Mesodermal cell (in vitro differentiated cells): ENCODE data around the gene CLIP1.
"Not testable (repeated sequence)": the region's sequence is repeated elsewhere in the genome, so short reads cannot be mapped to it uniquely, and the experiment has no call there.

Experiments
- H3K27ac ChIP-seq: 2 replicates; pipeline ENCODE4 v1.7.0; 2013; ENCODE audit warnings: mild to moderate bottlenecking, low read depth, low read length, moderate library complexity; ENCODE audit not compliant: severe bottlenecking
- H3K36me3 ChIP-seq: 2 replicates; pipeline ENCODE4 v1.7.1; 2013; ENCODE audit warnings: mild to moderate bottlenecking, low read length, moderate library complexity; ENCODE audit not compliant: control insufficient read depth, insufficient read depth
- H3K4me1 ChIP-seq: one replicate; pipeline ENCODE4 v1.7.1; 2013; ENCODE audit warnings: mild to moderate bottlenecking, low read length; ENCODE audit not compliant: insufficient read depth, control insufficient read depth, poor library complexity, severe bottlenecking
- H3K4me3 ChIP-seq: 2 replicates; pipeline ENCODE4 v1.7.0; 2013; ENCODE audit warnings: low read length, control low read depth, mild to moderate bottlenecking; ENCODE audit not compliant: insufficient read depth, poor library complexity, severe bottlenecking; ENCODE audit errors: extremely low read depth
- H3K9me3 ChIP-seq: 2 replicates; pipeline ENCODE4 v1.7.1; 2013; ENCODE audit warnings: mild to moderate bottlenecking, low read length, moderate library complexity; ENCODE audit not compliant: control insufficient read depth
- WGBS, 2 experiments: methylation state at CpG; one replicate each; pipeline ENCODE4 v1.1.5; 2013; ENCODE audit warnings: missing lambda C conversion rate in 2 of 2; ENCODE audit not compliant: insufficient coverage in 2 of 2; 5-methylcytosine and 5-hydroxymethylcytosine counted together

Gene CLIP1

DNA sequence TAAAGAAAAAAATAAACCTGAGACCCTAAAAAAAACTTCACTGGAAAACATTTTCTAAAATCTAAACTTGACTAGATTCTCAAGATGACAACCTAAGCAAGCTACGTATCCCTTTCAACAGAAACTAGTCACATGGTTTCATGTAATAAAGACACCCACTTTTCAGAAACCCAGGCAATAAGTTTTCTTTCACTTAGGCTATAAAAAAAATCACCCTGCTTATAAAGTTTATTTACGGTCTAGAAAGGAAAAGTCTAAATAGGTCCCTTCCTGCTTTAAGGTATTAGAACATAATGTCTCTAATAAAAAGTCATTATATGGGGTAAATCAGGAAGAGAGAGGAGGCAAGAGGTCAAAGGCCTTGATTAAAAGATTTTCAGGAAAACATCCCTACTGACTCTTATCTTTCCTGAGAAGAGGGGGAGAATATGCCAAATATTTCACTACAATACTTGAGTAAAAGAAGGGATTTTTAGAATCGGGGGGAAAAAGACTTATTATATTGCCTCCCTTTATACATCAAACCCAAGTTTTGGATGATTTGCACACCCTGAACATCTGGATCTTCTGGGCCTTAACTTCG is 9.5 kb downstream of the CLIP1 start:
- peaks cover 6% of the 10 kb centered on the region for H3K36me3 ChIP-seq
- no peak overlapping the region for H3K4me3 ChIP-seq
- 73 to 100% methylated on average over 1 to 2 of the region's 4 CpGs for WGBS, 2 experiments
- H3K9me3 ChIP-seq: no peaks in the 10 kb centered on the region
- H3K27ac ChIP-seq: no peak overlapping the region
- peaks cover 4% of the 10 kb centered on the region for H3K4me1 ChIP-seq

DNA sequence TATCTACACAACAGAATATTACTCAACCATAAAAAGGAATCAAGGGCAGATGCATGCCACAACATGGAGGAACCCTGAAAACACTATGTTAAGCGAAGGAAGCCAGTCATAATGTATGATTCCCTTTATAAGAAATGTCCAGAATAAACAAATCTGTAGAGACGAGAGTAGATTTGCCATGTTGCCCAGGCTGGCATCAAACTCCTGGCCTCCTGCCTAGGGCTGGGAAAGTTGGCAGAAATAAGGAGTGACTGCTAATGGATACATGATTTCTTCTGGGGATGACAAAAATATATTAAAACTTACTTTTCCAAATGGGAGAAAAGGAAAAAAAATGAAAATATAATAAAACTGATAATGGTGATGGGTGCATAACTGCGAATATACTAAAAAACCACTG is 10.9 kb downstream of the CLIP1 start:
- H3K4me3 ChIP-seq: no peak overlapping the region
- no peaks in the 10 kb centered on the region for H3K9me3 ChIP-seq
- no peak overlapping the region for H3K27ac ChIP-seq
- WGBS, 2 experiments: 100% methylated on average over 1 of the region's 3 CpGs; no CpG with 5 or more reads in 1 of the 2 experiments
- H3K36me3 ChIP-seq: peaks cover 6% of the 10 kb centered on the region
- H3K4me1 ChIP-seq: peaks cover 10% of the 10 kb centered on the region

DNA sequence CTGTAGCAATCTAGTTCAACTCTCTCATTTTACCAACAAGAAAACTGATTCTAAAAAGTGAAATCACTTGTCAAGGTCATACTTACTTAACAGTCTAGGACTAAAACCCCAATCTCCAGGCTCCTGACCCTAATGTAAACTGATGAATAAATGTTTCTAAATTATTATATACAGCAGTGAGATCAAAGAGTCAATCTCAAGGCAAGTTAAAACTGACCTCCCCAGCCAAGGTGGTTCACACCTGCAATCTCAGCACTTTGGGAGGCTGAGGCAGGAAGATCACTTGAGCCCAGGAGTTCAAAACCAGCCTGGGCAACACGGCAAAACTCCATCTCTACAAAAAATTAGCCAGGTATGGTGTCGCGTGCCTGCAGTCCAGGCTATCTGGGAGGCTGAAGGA is 15.3 kb downstream of the CLIP1 start:
- Histone ChIP-seq H3K4me3 (no peak overlapping the region), H3K36me3 (peaks cover 9% of the 10 kb centered on the region), H3K27ac (no peak overlapping the region), H3K9me3 (no peaks in the 10 kb centered on the region), H3K4me1 (peaks cover 8% of the 10 kb centered on the region)
- WGBS, 2 experiments: 94 to 100% methylated on average over 3 of the region's 3 CpGs

DNA sequence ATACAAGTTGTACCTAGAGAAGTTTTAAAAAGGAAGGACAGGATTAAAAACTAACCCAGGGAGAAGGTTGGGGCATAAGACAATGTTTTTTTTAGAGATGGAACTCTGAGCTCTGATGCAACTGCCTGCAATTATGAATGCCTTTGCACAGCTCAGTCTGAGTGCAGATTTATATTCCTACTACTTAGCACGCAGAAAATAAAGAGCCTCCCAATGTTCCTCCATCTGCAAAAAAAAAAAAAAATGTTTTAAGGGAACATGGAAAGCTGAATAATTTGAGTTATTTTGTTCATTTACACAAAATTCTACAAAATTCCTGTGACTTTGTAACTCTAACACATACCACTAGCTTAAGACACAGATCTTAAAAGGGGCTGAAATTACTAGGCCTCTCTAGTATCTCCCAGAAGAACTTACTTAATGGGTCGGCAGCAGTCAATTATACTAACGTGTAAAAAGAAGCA is 15.7 kb downstream of the CLIP1 start:
- no peak overlapping the region for H3K27ac ChIP-seq
- no peaks in the 10 kb centered on the region for H3K9me3 ChIP-seq
- peaks cover 8% of the 10 kb centered on the region for H3K4me1 ChIP-seq
- peaks cover 6% of the 10 kb centered on the region for H3K36me3 ChIP-seq
- no CpG with 5 or more reads among the region's 3 CpGs for WGBS, 2 experiments
- H3K4me3 ChIP-seq: no peak overlapping the region

DNA sequence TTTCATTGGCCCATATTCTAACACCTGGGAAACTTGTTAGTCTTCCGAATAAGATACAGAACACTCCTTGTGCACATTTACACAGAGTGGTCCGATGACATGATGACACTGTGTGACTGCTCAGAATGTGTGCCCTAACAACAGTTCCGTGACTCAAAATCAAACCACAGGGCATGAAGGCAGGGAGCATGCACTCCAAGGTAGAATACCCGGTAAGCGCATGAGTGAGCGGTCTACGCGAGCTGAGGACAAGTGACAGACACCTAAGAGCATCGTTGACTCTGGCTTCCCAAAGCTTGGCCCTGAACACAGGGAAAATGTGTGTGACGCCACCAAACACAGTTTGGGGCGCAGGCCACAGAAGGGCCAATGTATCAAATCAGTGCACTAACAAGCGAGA is 18.6 kb downstream of the CLIP1 start:
- H3K4me3 ChIP-seq: no peak overlapping the region
- H3K27ac ChIP-seq: no peak overlapping the region
- WGBS, 2 experiments: 96 to 97% methylated on average over 12 of the region's 12 CpGs
- H3K4me1 ChIP-seq: peaks cover 17% of the 10 kb centered on the region
- peaks cover 3% of the 10 kb centered on the region for H3K36me3 ChIP-seq
- no peaks in the 10 kb centered on the region for H3K9me3 ChIP-seq

DNA sequence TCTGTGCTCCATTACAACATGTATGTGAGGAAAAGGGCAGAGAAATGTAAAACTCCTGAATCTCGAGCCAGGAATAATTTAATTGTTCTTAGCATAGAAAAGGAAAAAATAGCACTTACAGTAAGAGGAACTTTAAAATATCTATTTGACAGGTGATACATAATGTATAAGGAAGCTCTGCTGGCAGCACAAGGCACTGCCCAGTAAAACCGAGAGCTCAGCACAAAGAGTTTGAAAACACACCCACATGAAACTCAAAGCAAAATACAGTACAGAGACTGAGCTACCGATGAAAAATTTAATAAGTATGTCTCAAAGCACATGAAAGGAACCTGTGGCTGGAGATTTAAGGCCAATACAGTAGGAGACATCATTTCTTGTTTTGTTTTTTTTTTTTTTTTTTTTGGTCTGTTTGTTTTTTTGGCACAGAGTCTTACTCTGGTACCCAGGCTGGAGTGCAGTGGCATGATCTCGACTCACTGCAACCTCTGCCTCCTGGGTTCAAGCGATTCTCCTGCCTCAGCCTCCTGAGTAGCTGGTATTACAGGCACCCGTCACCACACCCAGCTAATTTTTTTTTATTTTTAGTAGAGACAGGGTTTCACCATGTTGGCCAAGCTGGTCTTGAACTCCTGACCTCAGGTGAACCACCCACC is 19.2 kb downstream of the CLIP1 start:
- Histone ChIP-seq H3K27ac (no peak overlapping the region), H3K4me3 (no peak overlapping the region), H3K4me1 (peaks cover 17% of the 10 kb centered on the region), H3K36me3 (peaks cover 3% of the 10 kb centered on the region), H3K9me3 (no peaks in the 10 kb centered on the region)
- 90% methylated on average over 2 of the region's 6 CpGs for WGBS, 2 experiments

DNA sequence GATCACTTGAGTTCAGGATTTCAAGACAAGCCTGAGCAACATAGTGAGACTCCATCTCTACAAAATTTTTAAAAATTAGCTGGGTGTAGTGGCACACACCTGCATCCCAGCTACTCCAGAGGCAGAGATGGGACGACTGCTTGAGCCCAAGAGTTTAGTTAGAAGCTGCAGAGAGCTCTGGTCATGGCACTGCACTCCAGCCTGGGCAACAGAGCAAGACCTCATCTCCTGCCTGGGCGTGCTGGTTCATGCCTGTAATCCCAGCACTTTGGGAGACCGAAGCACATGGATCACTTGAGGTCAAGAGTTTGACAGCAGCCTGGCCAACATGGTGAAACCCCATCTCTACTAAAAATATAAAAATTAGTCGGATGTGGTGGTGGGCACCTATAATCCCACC is 20.2 kb downstream of the CLIP1 start:
- WGBS, 2 experiments: 94 to 98% methylated on average over 2 to 3 of the region's 4 CpGs
- Histone ChIP-seq H3K9me3 (no peaks in the 10 kb centered on the region), H3K36me3 (peaks cover 5% of the 10 kb centered on the region), H3K27ac (no peak overlapping the region), H3K4me3 (no peak overlapping the region), H3K4me1 (peaks cover 17% of the 10 kb centered on the region)

DNA sequence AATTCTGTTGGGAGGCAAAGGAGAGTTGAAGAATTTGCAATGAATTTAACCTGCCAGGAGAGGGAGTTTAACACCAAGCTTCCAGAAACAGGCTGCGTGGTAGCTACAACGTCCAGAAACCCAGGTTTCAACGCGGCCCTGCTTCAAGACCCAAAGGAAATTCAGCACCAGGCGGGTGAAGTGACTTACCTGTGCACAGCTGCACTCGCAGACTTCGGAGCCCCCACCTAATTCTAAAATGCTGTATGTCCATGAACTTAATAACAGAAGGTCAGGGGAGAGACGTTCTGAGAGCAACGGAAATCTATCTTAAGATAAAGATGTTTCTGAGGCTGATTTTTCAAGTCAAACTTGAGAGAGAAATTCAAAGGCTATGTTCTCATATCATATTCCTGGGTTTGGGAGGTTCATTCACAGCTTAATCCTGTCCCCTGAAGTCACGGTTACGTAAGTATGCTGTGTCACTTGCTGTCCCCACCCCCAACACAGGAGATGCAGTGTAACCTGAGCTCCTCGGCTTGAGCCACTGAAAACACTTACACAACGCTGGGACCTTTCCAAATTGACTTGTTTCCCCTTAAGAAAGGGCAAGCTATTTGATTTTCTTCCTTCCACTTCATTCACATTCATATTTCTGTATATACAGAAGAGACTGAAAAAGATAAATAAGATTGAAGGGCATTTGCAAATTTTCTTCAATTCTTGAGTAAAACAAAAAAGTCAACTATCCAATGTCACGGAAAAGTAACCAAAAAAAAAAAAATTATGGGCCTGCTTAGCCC is 22.7 kb downstream of the CLIP1 start:
- H3K4me3 ChIP-seq: no peak overlapping the region
- H3K9me3 ChIP-seq: no peaks in the 10 kb centered on the region
- H3K4me1 ChIP-seq: peaks cover 13% of the 10 kb centered on the region
- peak overlapping the region; percentile 97 for H3K27ac ChIP-seq
- H3K36me3 ChIP-seq: peaks cover 12% of the 10 kb centered on the region
- WGBS, 2 experiments: 19 to 26% methylated on average over 11 to 14 of the region's 14 CpGs

DNA sequence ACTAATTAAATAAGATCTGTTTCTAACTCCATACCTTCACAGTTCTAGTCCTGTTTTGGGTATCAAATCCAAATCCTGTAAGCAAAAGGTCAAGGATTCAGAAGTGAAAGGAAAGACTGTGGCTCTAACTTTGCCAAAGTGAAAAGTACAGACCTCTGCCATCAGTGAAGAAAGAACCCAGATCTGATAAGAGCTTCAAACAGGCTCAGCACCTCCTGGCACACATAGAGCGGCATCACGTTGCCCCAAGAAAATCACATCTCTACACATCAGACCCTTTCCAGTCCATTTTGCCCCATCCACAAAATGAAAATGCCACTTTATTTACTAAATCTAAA is 23.2 kb downstream of the CLIP1 start:
- H3K4me3 ChIP-seq: no peak overlapping the region
- H3K36me3 ChIP-seq: peaks cover 12% of the 10 kb centered on the region
- no peaks in the 10 kb centered on the region for H3K9me3 ChIP-seq
- 64% methylated on average over 2 of the region's 2 CpGs; no CpG with 5 or more reads in 1 of the 2 experiments for WGBS, 2 experiments
- peak overlapping the region; percentile 97 for H3K27ac ChIP-seq
- peaks cover 13% of the 10 kb centered on the region for H3K4me1 ChIP-seq

DNA sequence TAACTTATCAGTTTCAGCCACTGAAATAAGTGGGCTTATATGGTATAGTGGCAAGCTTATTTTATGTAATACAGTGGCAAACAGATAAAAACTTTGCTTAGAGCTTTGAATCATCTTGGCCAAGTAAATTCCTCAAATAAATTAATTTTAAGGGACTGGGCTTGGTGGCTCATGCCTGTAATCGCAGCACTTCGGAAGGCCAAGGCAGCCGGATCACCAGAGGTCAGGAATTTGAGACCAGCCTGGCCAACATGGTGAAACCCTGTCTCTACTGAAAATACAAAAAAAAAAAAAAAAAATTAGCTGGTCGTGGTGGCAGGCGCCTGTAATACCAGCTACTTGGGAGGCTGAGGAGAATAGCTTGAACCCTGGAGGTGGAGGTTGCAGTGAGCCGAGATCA is 24.5 kb downstream of the CLIP1 start:
- H3K4me1 ChIP-seq: peaks cover 13% of the 10 kb centered on the region
- not testable (repeated sequence) for H3K36me3 ChIP-seq, H3K27ac ChIP-seq, H3K4me3 ChIP-seq, H3K9me3 ChIP-seq
- 77 to 100% methylated on average over 3 to 5 of the region's 6 CpGs for WGBS, 2 experiments

DNA sequence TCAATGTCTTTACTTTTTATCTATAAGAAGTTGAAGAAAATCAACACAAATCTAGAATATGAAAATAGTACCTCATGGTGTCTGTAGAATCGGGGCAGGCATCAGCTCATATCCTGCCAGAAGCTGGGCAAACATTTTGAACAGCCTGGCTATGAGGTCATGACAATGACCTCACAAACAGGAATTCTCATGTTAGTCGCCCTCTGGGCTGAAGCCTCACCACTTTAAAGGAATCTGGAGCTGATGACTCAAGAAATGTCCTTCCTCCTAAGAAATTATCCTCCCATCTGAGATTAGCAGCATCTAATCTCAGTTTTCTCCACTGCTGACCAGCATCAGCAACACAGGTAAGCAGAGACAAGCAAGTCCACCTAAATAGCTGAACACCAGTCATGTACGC is 27.1 kb downstream of the CLIP1 start:
- no peaks in the 10 kb centered on the region for H3K9me3 ChIP-seq
- 82 to 97% methylated on average over 2 to 3 of the region's 3 CpGs for WGBS, 2 experiments
- H3K36me3 ChIP-seq: peaks cover 9% of the 10 kb centered on the region
- H3K27ac ChIP-seq: peak overlapping the region; percentile 24
- H3K4me3 ChIP-seq: no peak overlapping the region
- peaks cover 13% of the 10 kb centered on the region for H3K4me1 ChIP-seq
